ENCODE results near the gene EDN1.
"Not testable (repeated sequence)": the region's sequence is repeated elsewhere in the genome, so short reads cannot be mapped to it uniquely, and the experiment has no call there.

The EDN1 gene

GRCh38 chr6:12295558-12296254 lies 5.5 kb downstream of the EDN1 start:
- DNase-seq: no peak

GRCh38 chr6:12296255-12296573 lies 6.1 kb downstream of the EDN1 start:
- no peak for DNase-seq

GRCh38 chr6:12296604-12297003 lies 6.4 kb downstream of the EDN1 start:
- DNase-seq: no peak

GRCh38 chr6:12297363-12298016 lies 7.3 kb downstream of the EDN1 start:
- no peak for DNase-seq

GRCh38 chr6:12298017-12298978 lies 8.1 kb downstream of the EDN1 start:
- DNase-seq: no peak

- no peak for DNase-seq
These were observed 8.8 kb downstream of the EDN1 start for GRCh38 chr6:12298995-12299394.

GRCh38 chr6:12301018-12301417 lies 10.9 kb downstream of the EDN1 start:
- no peak for DNase-seq

GRCh38 chr6:12304487-12304886 lies 14.3 kb downstream of the EDN1 start:
- no peak for DNase-seq

GRCh38 chr6:12309070-12309469 lies 18.9 kb downstream of the EDN1 start:
- DNase-seq: no peak

- DNase-seq: no peak
These were observed 20.9 kb downstream of the EDN1 start for GRCh38 chr6:12311106-12311505.

GRCh38 chr6:12312736-12313135 lies 22.6 kb downstream of the EDN1 start:
- no peak for DNase-seq

- no peak for DNase-seq
These were observed 23.3 kb downstream of the EDN1 start for GRCh38 chr6:12313306-12313991.

GRCh38 chr6:12313992-12314589 lies 23.9 kb downstream of the EDN1 start:
- DNase-seq: no peak

GRCh38 chr6:12314751-12315150 lies 24.6 kb downstream of the EDN1 start:
- no peak for DNase-seq

GRCh38 chr6:12315292-12316081 lies 25.3 kb downstream of the EDN1 start:
- DNase-seq: no peak

- no peak for DNase-seq
These were observed 28.6 kb downstream of the EDN1 start for GRCh38 chr6:12318749-12319148.

- not testable (repeated sequence) for DNase-seq
These were observed 29.9 kb downstream of the EDN1 start for GRCh38 chr6:12320074-12320473.

- DNase-seq: no peak
These were observed 33.9 kb downstream of the EDN1 start for GRCh38 chr6:12324099-12324498.

GRCh38 chr6:12324748-12325147 lies 34.6 kb downstream of the EDN1 start:
- DNase-seq: no peak

- DNase-seq: no peak
These were observed 35.7 kb downstream of the EDN1 start for GRCh38 chr6:12325872-12326271.

- DNase-seq: no peak
These were observed 37.2 kb downstream of the EDN1 start for GRCh38 chr6:12327391-12327790.

- no peak for DNase-seq
These were observed 37.8 kb downstream of the EDN1 start for GRCh38 chr6:12327988-12328387.

All from NCI-H774 (cell line).